Measurements from ENCODE around the gene FZD7. TPM values are rescaled to one million over a fixed set of nuclear protein-coding genes. Genes with fewer than 3 reads are reported as not detected.
A peak's percentile ranks its signal among the peaks of the same experiment; 100 is the strongest.

Gene FZD7
- total RNA-seq, 2 donors from 2014 or later = 16.1 to 26.1 TPM

- no peaks in the 10 kb centered on the region for H3K4me1 ChIP-seq (replicated peaks)
- H3K36me3 ChIP-seq = no peaks in the 10 kb centered on the region
- no peaks in the 10 kb centered on the region for H3K9me3 ChIP-seq
- no peak for DNase-seq (ENCODE audit: low spot score)
- no peak within 1 kb of the TSS for H3K27ac ChIP-seq
- WGBS = 73% methylated on average over 11 of the region's 11 CpGs
- no peak for TF ChIP-seq POLR2AphosphoS5 (IDR thresholded peaks at IDR 0.05)
- TF ChIP-seq POLR2A (IDR thresholded peaks at IDR 0.05) = no peak
- no peak for TF ChIP-seq CTCF (IDR thresholded peaks at IDR 0.05)
- H3K4me3 ChIP-seq = no peak within 1 kb of the TSS
- H3K27me3 ChIP-seq (replicated peaks; ENCODE audit: insufficient read depth) = no peaks in the 10 kb centered on the region
- intact Hi-C loops (cut with DNase I) = no loop called here
Measured at GRCh38 chr2:202072737-202073401, 39.2 kb downstream of the FZD7 start, which contains the start of gene KIAA2012. KIAA2012 (plus strand) TSS chr2:202073255; CDS start chr2:202073628, 373 bp downstream.

GRCh38 chr2:202074324-202074723 lies 40.7 kb downstream of the FZD7 start:
- Histone ChIP-seq H3K27ac (no peak overlapping the region), H3K36me3 (no peaks in the 10 kb centered on the region), H3K9me3 (no peaks in the 10 kb centered on the region), H3K27me3 (replicated peaks; ENCODE audit: insufficient read depth) (no peaks in the 10 kb centered on the region), H3K4me3 (no peak overlapping the region), H3K4me1 (replicated peaks) (no peaks in the 10 kb centered on the region)
- 80% methylated on average over 2 of the region's 2 CpGs for WGBS
- no peak for DNase-seq (ENCODE audit: low spot score)
- TF ChIP-seq CTCF (IDR thresholded peaks at IDR 0.05) (no peak), POLR2AphosphoS5 (IDR thresholded peaks at IDR 0.05) (no peak), POLR2A (IDR thresholded peaks at IDR 0.05) (no peak)
- intact Hi-C loops (cut with DNase I) = no loop called here

- Histone ChIP-seq H3K4me1 (replicated peaks) (no peaks in the 10 kb centered on the region), H3K27ac (no peak overlapping the region), H3K4me3 (no peak overlapping the region), H3K27me3 (replicated peaks; ENCODE audit: insufficient read depth) (no peaks in the 10 kb centered on the region), H3K9me3 (no peaks in the 10 kb centered on the region), H3K36me3 (no peaks in the 10 kb centered on the region)
- 59% methylated on average over 5 of the region's 5 CpGs for WGBS
- no peak for DNase-seq (ENCODE audit: low spot score)
- intact Hi-C loops (cut with DNase I) = no loop called here
- no peak for TF ChIP-seq POLR2AphosphoS5 (IDR thresholded peaks at IDR 0.05)
- no peak for TF ChIP-seq CTCF (IDR thresholded peaks at IDR 0.05)
- no peak for TF ChIP-seq POLR2A (IDR thresholded peaks at IDR 0.05)
Measured at GRCh38 chr2:202079310-202079709, 45.7 kb downstream of the FZD7 start.

- no peak overlapping the region for H3K4me3 ChIP-seq
- no peaks in the 10 kb centered on the region for H3K9me3 ChIP-seq
- DNase-seq (ENCODE audit: low spot score) = no peak
- TF ChIP-seq POLR2A (IDR thresholded peaks at IDR 0.05) (no peak), POLR2AphosphoS5 (IDR thresholded peaks at IDR 0.05) (peak; percentile 8)
- H3K27me3 ChIP-seq (replicated peaks; ENCODE audit: insufficient read depth) = no peaks in the 10 kb centered on the region
- 25% methylated on average over 6 of the region's 6 CpGs for WGBS
- no peak overlapping the region for H3K27ac ChIP-seq
- intact Hi-C loops (cut with DNase I) = no loop called here
- no peaks in the 10 kb centered on the region for H3K36me3 ChIP-seq
- H3K4me1 ChIP-seq (replicated peaks) = no peaks in the 10 kb centered on the region
Measured at GRCh38 chr2:202084265-202084664, 50.6 kb downstream of the FZD7 start.

Other genes with a start within 250 kb of the FZD7 start
- gene CDK15, start 227.3 kb upstream of the FZD7 start, total RNA-seq = 1 to 10 TPM in 1 of 2 donors, not detected in 1; 1.2 TPM
- gene KIAA2012, start 39.4 kb downstream of the FZD7 start, total RNA-seq = under 1 TPM in 1 of 2 donors, not detected in 1; 0.74 TPM
- 10 to 100 TPM; 70.4 to 95.4 TPM for gene SUMO1, start 204.7 kb downstream of the FZD7 start, total RNA-seq
- gene NOP58, start 231.9 kb downstream of the FZD7 start, total RNA-seq = 10 to 100 TPM; 47.6 to 73.2 TPM